ENCODE data around the gene CAMSAP2.

The CAMSAP2 gene

GRCh38 chr1:200874694-200875093 is 136.0 kb downstream of the CAMSAP2 start:
- Mint-ChIP-seq H3K4me1 (no peaks in the 10 kb centered on the region), H3K9me3 (no peaks in the 10 kb centered on the region), H3K27me3 (ENCODE audit: low read depth) (peaks cover 16% of the 10 kb centered on the region), H3K27ac (no peak overlapping the region), H3K4me3 (no peak overlapping the region), H3K36me3 (ENCODE audit: low read depth) (no peaks in the 10 kb centered on the region)
- no peak for TF ChIP-seq CTCF (IDR thresholded peaks at IDR 0.05; ENCODE audit: unreplicated experiment in 3 of 3)

GRCh38 chr1:200875416-200875815 is 136.7 kb downstream of the CAMSAP2 start:
- no peak for TF ChIP-seq CTCF (IDR thresholded peaks at IDR 0.05; ENCODE audit: unreplicated experiment in 3 of 3)
- H3K4me3 Mint-ChIP-seq, result no peak overlapping the region
- H3K27ac Mint-ChIP-seq, result no peak overlapping the region
- peaks cover 24% of the 10 kb centered on the region for H3K27me3 Mint-ChIP-seq (ENCODE audit: low read depth)
- H3K4me1 Mint-ChIP-seq, result peaks cover 5% of the 10 kb centered on the region
- H3K9me3 Mint-ChIP-seq, result no peaks in the 10 kb centered on the region
- H3K36me3 Mint-ChIP-seq (ENCODE audit: low read depth), result no peaks in the 10 kb centered on the region

GRCh38 chr1:200877010-200877409 is 138.3 kb downstream of the CAMSAP2 start:
- no peak for TF ChIP-seq CTCF (IDR thresholded peaks at IDR 0.05; ENCODE audit: unreplicated experiment in 3 of 3)
- Mint-ChIP-seq H3K27ac (no peak overlapping the region), H3K4me3 (no peak overlapping the region), H3K4me1 (peaks cover 5% of the 10 kb centered on the region), H3K9me3 (no peaks in the 10 kb centered on the region), H3K36me3 (ENCODE audit: low read depth) (no peaks in the 10 kb centered on the region), H3K27me3 (ENCODE audit: low read depth) (peaks cover 22% of the 10 kb centered on the region)

- Mint-ChIP-seq H3K27ac (no peak overlapping the region), H3K36me3 (ENCODE audit: low read depth) (no peaks in the 10 kb centered on the region), H3K27me3 (ENCODE audit: low read depth) (peaks cover 22% of the 10 kb centered on the region), H3K4me3 (no peak overlapping the region), H3K4me1 (peaks cover 5% of the 10 kb centered on the region), H3K9me3 (no peaks in the 10 kb centered on the region)
- TF ChIP-seq CTCF (IDR thresholded peaks at IDR 0.05; ENCODE audit: unreplicated experiment in 3 of 3), result no peak
Observed at GRCh38 chr1:200877839-200878551, 139.3 kb downstream of the CAMSAP2 start.

GRCh38 chr1:200880212-200880611 is 141.5 kb downstream of the CAMSAP2 start:
- Mint-ChIP-seq H3K36me3 (ENCODE audit: low read depth) (no peaks in the 10 kb centered on the region), H3K27ac (no peak overlapping the region), H3K27me3 (ENCODE audit: low read depth) (peaks cover 22% of the 10 kb centered on the region), H3K4me1 (peaks cover 5% of the 10 kb centered on the region), H3K9me3 (no peaks in the 10 kb centered on the region), H3K4me3 (no peak overlapping the region)
- TF ChIP-seq CTCF (IDR thresholded peaks at IDR 0.05; ENCODE audit: unreplicated experiment in 3 of 3), result no peak

- Mint-ChIP-seq H3K27me3 (ENCODE audit: low read depth) (peaks cover 27% of the 10 kb centered on the region), H3K27ac (no peak overlapping the region), H3K36me3 (ENCODE audit: low read depth) (no peaks in the 10 kb centered on the region), H3K4me3 (no peak overlapping the region), H3K9me3 (no peaks in the 10 kb centered on the region), H3K4me1 (peaks cover 9% of the 10 kb centered on the region)
- TF ChIP-seq CTCF (IDR thresholded peaks at IDR 0.05; ENCODE audit: unreplicated experiment in 3 of 3), result no peak
Observed at GRCh38 chr1:200883118-200883517, 144.4 kb downstream of the CAMSAP2 start.

All from nephron (organoid).